Caco-2 (cell line): ENCODE measurements around the gene ARHGEF28. TPM values are rescaled to one million over a fixed set of nuclear protein-coding genes. Genes with fewer than 3 reads are reported as not detected.

Experiments used
- BruUV-seq: library from RNA; stranded (reverse); fragments of 400-500 nt; replicated peaks from 2 replicates; lab custom pipeline; 2021; lab: Mats Ljungman, UMichigan
- CTCF ChIA-PET: fragments of 300-600 bp; sonication (Branson Sonifier 250); formaldehyde crosslinking; loops from one replicate; lab custom pipeline; 2022; ENCODE audit warnings: antibody characterized with exemption; lab: Charles Lee
- POLR2A ChIA-PET: fragments of 300-600 bp; sonication (Branson Sonifier 250); formaldehyde crosslinking; loops from one replicate; lab custom pipeline; 2022; ENCODE audit warnings: antibody characterized with exemption; lab: Charles Lee
- DNase-seq, 2 experiments: peaks; one replicate each; pipeline versions ENCODE4 v3.0.0 to v3.0.0-alpha.2; 2020 to 2022
- H3K27me3 ChIP-seq: replicated peaks from 2 replicates; pipeline ENCODE4 v1.6.0; 2011; ENCODE audit warnings: low read length; ENCODE audit not compliant: control insufficient read depth, insufficient read depth
- H3K36me3 ChIP-seq: 2 replicates; pipeline ENCODE4 v1.5.1; 2011; ENCODE audit warnings: low read length; ENCODE audit not compliant: control insufficient read depth, insufficient read depth
- H3K4me1 ChIP-seq: fragments of 250-450 bp; sonication (Bioruptor Pico); 2 replicates; pipeline ENCODE4 v1.5.1; 2020; ENCODE audit warnings: mild to moderate bottlenecking
- H3K4me3 ChIP-seq: 2 replicates; pipeline ENCODE4 v1.5.1; 2011; ENCODE audit warnings: low read depth, mild to moderate bottlenecking, control low read depth, low read length
- H3K9me3 ChIP-seq: fragments of 250-450 bp; sonication (Bioruptor Pico); 2 replicates; pipeline ENCODE4 v1.5.1; 2020; ENCODE audit warnings: mild to moderate bottlenecking, moderate library complexity
- H3K27ac Mint-ChIP-seq: one replicate; pipeline ENCODE4 v1.8.0; 2022; ENCODE audit warnings: mixed read lengths; ENCODE audit not compliant: unreplicated experiment
- H3K27me3 Mint-ChIP-seq: one replicate; pipeline ENCODE4 v1.8.0; 2022; ENCODE audit warnings: mixed read lengths; ENCODE audit not compliant: insufficient read depth, unreplicated experiment
- H3K36me3 Mint-ChIP-seq: one replicate; pipeline ENCODE4 v1.8.0; 2022; ENCODE audit warnings: mild to moderate bottlenecking, mixed read lengths; ENCODE audit not compliant: insufficient read depth, unreplicated experiment
- H3K4me1 Mint-ChIP-seq: one replicate; pipeline ENCODE4 v1.8.0; 2022; ENCODE audit warnings: low read depth, mixed read lengths; ENCODE audit not compliant: unreplicated experiment
- H3K4me3 Mint-ChIP-seq: one replicate; pipeline ENCODE4 v1.8.0; 2022; ENCODE audit warnings: mild to moderate bottlenecking, moderate library complexity, mixed read lengths; ENCODE audit not compliant: unreplicated experiment
- H3K9me3 Mint-ChIP-seq: one replicate; pipeline ENCODE4 v1.8.0; 2022; ENCODE audit warnings: mixed read lengths; ENCODE audit not compliant: unreplicated experiment
- intact Hi-C: fragments of 100-400 bp; cut with micrococcal nuclease; formaldehyde crosslinking; loops from one replicate; pipeline ENCODE4 v1.10.0; 2022; ENCODE audit not compliant: unreplicated experiment
- total RNA-seq: library from RNA; stranded (reverse); gene quantifications from 2 replicates; pipeline ENCODE4 v1.2.3, GENCODE V29; 2022
- TF ChIP-seq, protein P1 (sequence below), 2 experiments: fragments of 200-600 bp in 1 of 2; IDR thresholded peaks; 1 replicate in 1 of 2; 2 replicates in 1 of 2; pipeline versions ENCODE4 v1.5.1 to v1.8.0; 2011 to 2022; ENCODE audit warnings: antibody characterized with exemption in 1 of 2, control low read depth in 1 of 2, inconsistent platforms in 1 of 2, low read depth in 1 of 2, low read length in 1 of 2, mild to moderate bottlenecking in 1 of 2, moderate library complexity in 1 of 2; ENCODE audit not compliant: insufficient read depth in 1 of 2, severe bottlenecking in 1 of 2, unreplicated experiment in 1 of 2

Gene ARHGEF28
- total RNA-seq, 1 experiment from 2014 or later, result 4.6 TPM

- Histone ChIP-seq H3K27me3 (no peaks in the 10 kb centered on the region), H3K36me3 (no peaks in the 10 kb centered on the region), H3K4me1 (no peaks in the 10 kb centered on the region), H3K4me3 (no peak overlapping the region), H3K9me3 (peaks cover 3% of the 10 kb centered on the region; the same call in 1 of the 2 replicates)
- Mint-ChIP-seq H3K4me1 (no peaks in the 10 kb centered on the region), H3K4me3 (no peak overlapping the region), H3K27ac (no peak overlapping the region), H3K27me3 (peaks cover 10% of the 10 kb centered on the region), H3K9me3 (no peaks in the 10 kb centered on the region), H3K36me3 (no peaks in the 10 kb centered on the region)
- no peak for DNase-seq
- BruUV-seq, result no TSS peak
- TF ChIP-seq, protein P1, sequence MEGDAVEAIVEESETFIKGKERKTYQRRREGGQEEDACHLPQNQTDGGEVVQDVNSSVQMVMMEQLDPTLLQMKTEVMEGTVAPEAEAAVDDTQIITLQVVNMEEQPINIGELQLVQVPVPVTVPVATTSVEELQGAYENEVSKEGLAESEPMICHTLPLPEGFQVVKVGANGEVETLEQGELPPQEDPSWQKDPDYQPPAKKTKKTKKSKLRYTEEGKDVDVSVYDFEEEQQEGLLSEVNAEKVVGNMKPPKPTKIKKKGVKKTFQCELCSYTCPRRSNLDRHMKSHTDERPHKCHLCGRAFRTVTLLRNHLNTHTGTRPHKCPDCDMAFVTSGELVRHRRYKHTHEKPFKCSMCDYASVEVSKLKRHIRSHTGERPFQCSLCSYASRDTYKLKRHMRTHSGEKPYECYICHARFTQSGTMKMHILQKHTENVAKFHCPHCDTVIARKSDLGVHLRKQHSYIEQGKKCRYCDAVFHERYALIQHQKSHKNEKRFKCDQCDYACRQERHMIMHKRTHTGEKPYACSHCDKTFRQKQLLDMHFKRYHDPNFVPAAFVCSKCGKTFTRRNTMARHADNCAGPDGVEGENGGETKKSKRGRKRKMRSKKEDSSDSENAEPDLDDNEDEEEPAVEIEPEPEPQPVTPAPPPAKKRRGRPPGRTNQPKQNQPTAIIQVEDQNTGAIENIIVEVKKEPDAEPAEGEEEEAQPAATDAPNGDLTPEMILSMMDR (IDR thresholded peaks at IDR 0.05; ENCODE audit: insufficient read depth in 1 of 2, low read depth in 1 of 2, low read length in 1 of 2, severe bottlenecking in 1 of 2, unreplicated experiment in 1 of 2), result no peak
- POLR2A ChIA-PET, result no interaction called here
- intact Hi-C loops, result no loop called here
- CTCF ChIA-PET, result no interaction called here
Observed at GRCh38 chr5:73641811-73642210, 15.8 kb downstream of the ARHGEF28 start.

DNA sequence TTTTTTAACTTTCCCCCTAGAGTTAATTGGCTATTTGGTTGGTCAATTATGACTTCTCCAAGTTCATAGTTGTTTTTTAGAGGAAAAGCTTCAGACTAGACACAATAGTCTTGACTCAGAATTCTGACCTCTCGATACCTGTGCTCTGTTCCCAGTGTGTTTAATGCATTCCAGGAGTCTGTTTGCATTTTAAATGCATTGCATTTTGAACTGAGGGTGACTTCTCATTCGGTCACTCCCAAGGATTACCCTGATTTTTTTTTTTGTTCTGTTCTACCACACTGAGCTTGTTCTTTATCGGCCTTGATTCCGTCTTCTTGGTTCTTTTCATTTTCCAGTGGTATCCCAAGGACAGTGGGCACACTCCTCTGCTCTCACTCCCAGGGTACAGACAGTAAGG, 16.3 kb downstream of the ARHGEF28 start:
- TF ChIP-seq, protein P1 (IDR thresholded peaks at IDR 0.05; ENCODE audit: insufficient read depth in 1 of 2, low read depth in 1 of 2, low read length in 1 of 2, severe bottlenecking in 1 of 2, unreplicated experiment in 1 of 2), result no peak
- Mint-ChIP-seq H3K27ac (no peak overlapping the region), H3K4me3 (no peak overlapping the region), H3K36me3 (no peaks in the 10 kb centered on the region), H3K27me3 (peaks cover 10% of the 10 kb centered on the region), H3K9me3 (no peaks in the 10 kb centered on the region), H3K4me1 (no peaks in the 10 kb centered on the region)
- Histone ChIP-seq H3K9me3 (peaks cover 3% of the 10 kb centered on the region; the same call in 1 of the 2 replicates), H3K36me3 (no peaks in the 10 kb centered on the region), H3K4me1 (no peaks in the 10 kb centered on the region), H3K4me3 (no peak overlapping the region), H3K27me3 (no peaks in the 10 kb centered on the region)
- CTCF ChIA-PET, result no interaction called here
- BruUV-seq, result no TSS peak
- POLR2A ChIA-PET, result no interaction called here
- intact Hi-C loops, result no loop called here
- no peak for DNase-seq

- BruUV-seq, result no TSS peak
- H3K4me3 ChIP-seq, result no peak overlapping the region
- H3K4me1 Mint-ChIP-seq, result no peaks in the 10 kb centered on the region
Observed at GRCh38 chr5:73644385-73644963, 18.5 kb downstream of the ARHGEF28 start.

More at GRCh38 chr5:73644385-73644963, 18.5 kb downstream of the ARHGEF28 start:
- Histone ChIP-seq H3K4me1 (no peaks in the 10 kb centered on the region), H3K27me3 (no peaks in the 10 kb centered on the region), H3K36me3 (no peaks in the 10 kb centered on the region), H3K9me3 (no peaks in the 10 kb centered on the region)
- Mint-ChIP-seq H3K4me3 (no peak overlapping the region), H3K27ac (no peak overlapping the region), H3K36me3 (no peaks in the 10 kb centered on the region), H3K27me3 (peaks cover 13% of the 10 kb centered on the region), H3K9me3 (no peaks in the 10 kb centered on the region)
- TF ChIP-seq, protein P1 (IDR thresholded peaks at IDR 0.05; ENCODE audit: insufficient read depth in 1 of 2, low read depth in 1 of 2, low read length in 1 of 2, severe bottlenecking in 1 of 2, unreplicated experiment in 1 of 2), result no peak
- CTCF ChIA-PET, result interaction anchor here (0.6 kb wide), 1 partner anchor 11 kb away, joined by 4 read pairs; no protein-coding TSS in a partner anchor
- POLR2A ChIA-PET, result no interaction called here
- intact Hi-C loops, result no loop called here
- DNase-seq, result no peak
